Neural progenitor cell (in vitro differentiated cells): Measurements from ENCODE around the gene SSC5D. TPM values are rescaled to one million over a fixed set of nuclear protein-coding genes. Genes with fewer than 3 reads are reported as not detected.
"Not testable (repeated sequence)": the region's sequence is repeated elsewhere in the genome, so short reads cannot be mapped to it uniquely, and the experiment has no call there.

ENCODE experiments used
- DNase-seq: peaks from one replicate; pipeline ENCODE4 v3.0.0-alpha.2; 2016; ENCODE audit warnings: low spot score
- H2AFZ ChIP-seq: fragments of 200-600 bp; sonication (generic); replicated peaks from 2 replicates; pipeline ENCODE4 v1.6.1; 2016; ENCODE audit warnings: antibody characterized with exemption
- H3F3A ChIP-seq: fragments of 200-600 bp; sonication (generic); 2 replicates; pipeline ENCODE4 v1.6.1; 2016; ENCODE audit warnings: antibody characterized with exemption, low read depth
- H3K27ac ChIP-seq: fragments of 200-600 bp; sonication (generic); 2 replicates; pipeline ENCODE4 v1.5.1; 2016; ENCODE audit warnings: mild to moderate bottlenecking
- H3K27me3 ChIP-seq: fragments of 200-600 bp; sonication (generic); 2 replicates; pipeline ENCODE4 v1.6.1; 2016; ENCODE audit warnings: mild to moderate bottlenecking, moderate library complexity
- H3K36me3 ChIP-seq: fragments of 200-600 bp; sonication (generic); 2 replicates; pipeline ENCODE4 v1.5.1; 2016
- H3K4me1 ChIP-seq: fragments of 200-600 bp; sonication (generic); 2 replicates; pipeline ENCODE4 v1.6.1; 2016; ENCODE audit warnings: mixed run types
- H3K4me2 ChIP-seq: fragments of 200-600 bp; sonication (generic); 2 replicates; pipeline ENCODE4 v1.6.1; 2016
- H3K4me3 ChIP-seq: fragments of 200-600 bp; sonication (generic); 2 replicates; pipeline ENCODE4 v1.5.1; 2016
- H3K79me2 ChIP-seq: fragments of 200-600 bp; sonication (generic); 2 replicates; pipeline ENCODE4 v1.6.1; 2016; ENCODE audit warnings: low read depth
- H3K9ac ChIP-seq: fragments of 200-600 bp; sonication (generic); 2 replicates; pipeline ENCODE4 v1.6.1; 2016
- H3K9me3 ChIP-seq: fragments of 200-600 bp; sonication (generic); 2 replicates; pipeline ENCODE4 v1.5.1; 2016; ENCODE audit warnings: low read depth
- H4K20me1 ChIP-seq: fragments of 200-600 bp; sonication (generic); 2 replicates; pipeline ENCODE4 v1.6.1; 2016; ENCODE audit warnings: low read depth
- H3K27ac Mint-ChIP-seq: 3 replicates; pipeline ENCODE4 v1.8.0; 2021; ENCODE audit warnings: mixed read lengths
- H3K27me3 Mint-ChIP-seq: 2 replicates; pipeline ENCODE4 v1.8.0; 2022; ENCODE audit warnings: low read depth, mild to moderate bottlenecking, inconsistent platforms, moderate library complexity, mixed read lengths; ENCODE audit not compliant: insufficient read depth
- H3K36me3 Mint-ChIP-seq: 3 replicates; pipeline ENCODE4 v1.8.0; 2021; ENCODE audit warnings: mixed read lengths
- H3K4me1 Mint-ChIP-seq: 3 replicates; pipeline ENCODE4 v1.8.0; 2021; ENCODE audit warnings: mixed read lengths
- H3K4me3 Mint-ChIP-seq: 3 replicates; pipeline ENCODE4 v1.8.0; 2021; ENCODE audit warnings: mild to moderate bottlenecking, moderate library complexity, mixed read lengths
- H3K9me3 Mint-ChIP-seq: 3 replicates; pipeline ENCODE4 v1.8.0; 2020; ENCODE audit warnings: mixed read lengths
- EZH2 ChIP-seq: fragments of 200-600 bp; sonication (generic); IDR thresholded peaks from 2 replicates; pipeline ENCODE4 v1.6.1; 2017; ENCODE audit warnings: antibody characterized with exemption, mild to moderate bottlenecking, moderate library complexity
- EZH2phosphoT487 ChIP-seq: fragments of 200-600 bp; sonication (generic); IDR thresholded peaks from 2 replicates; pipeline ENCODE4 v1.6.1; 2017; ENCODE audit warnings: antibody characterized with exemption
- total RNA-seq: library from RNA; depleted of rRNA; stranded (reverse); fragments of >200 nt; gene quantifications from 2 replicates; pipeline ENCODE4 v1.2.3, GENCODE V29; 2015; ENCODE audit warnings: low replicate concordance
- TF ChIP-seq, protein P1 (sequence below): fragments of 200-600 bp; sonication (generic); IDR thresholded peaks from 2 replicates; pipeline ENCODE4 v1.5.1; 2017; ENCODE audit warnings: antibody characterized with exemption, mild to moderate bottlenecking

Gene SSC5D
- total RNA-seq, 1 donor from 2014 or later: not detected

GRCh38 chr19:55529636-55530234 lies 41.5 kb downstream of the SSC5D start:
- H3K4me3 ChIP-seq: no peak overlapping the region
- DNase-seq: no peak
- TF ChIP-seq, protein P1, sequence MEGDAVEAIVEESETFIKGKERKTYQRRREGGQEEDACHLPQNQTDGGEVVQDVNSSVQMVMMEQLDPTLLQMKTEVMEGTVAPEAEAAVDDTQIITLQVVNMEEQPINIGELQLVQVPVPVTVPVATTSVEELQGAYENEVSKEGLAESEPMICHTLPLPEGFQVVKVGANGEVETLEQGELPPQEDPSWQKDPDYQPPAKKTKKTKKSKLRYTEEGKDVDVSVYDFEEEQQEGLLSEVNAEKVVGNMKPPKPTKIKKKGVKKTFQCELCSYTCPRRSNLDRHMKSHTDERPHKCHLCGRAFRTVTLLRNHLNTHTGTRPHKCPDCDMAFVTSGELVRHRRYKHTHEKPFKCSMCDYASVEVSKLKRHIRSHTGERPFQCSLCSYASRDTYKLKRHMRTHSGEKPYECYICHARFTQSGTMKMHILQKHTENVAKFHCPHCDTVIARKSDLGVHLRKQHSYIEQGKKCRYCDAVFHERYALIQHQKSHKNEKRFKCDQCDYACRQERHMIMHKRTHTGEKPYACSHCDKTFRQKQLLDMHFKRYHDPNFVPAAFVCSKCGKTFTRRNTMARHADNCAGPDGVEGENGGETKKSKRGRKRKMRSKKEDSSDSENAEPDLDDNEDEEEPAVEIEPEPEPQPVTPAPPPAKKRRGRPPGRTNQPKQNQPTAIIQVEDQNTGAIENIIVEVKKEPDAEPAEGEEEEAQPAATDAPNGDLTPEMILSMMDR: no peak
- TF ChIP-seq EZH2: no peak
- TF ChIP-seq EZH2phosphoT487: no peak
- no peaks in the 10 kb centered on the region for H3K79me2 ChIP-seq
- H3K4me1 Mint-ChIP-seq: peaks cover 9% of the 10 kb centered on the region
- H3K27me3 ChIP-seq: no peaks in the 10 kb centered on the region
- H3K27ac Mint-ChIP-seq: no peak overlapping the region
- no peaks in the 10 kb centered on the region for H3K9me3 ChIP-seq
- H3K4me2 ChIP-seq: no peak overlapping the region
- no peaks in the 10 kb centered on the region for H4K20me1 ChIP-seq
- peaks cover 17% of the 10 kb centered on the region for H3K4me1 ChIP-seq
- H3K36me3 Mint-ChIP-seq: no peaks in the 10 kb centered on the region
- no peak overlapping the region for H3K9ac ChIP-seq
- peaks cover 7% of the 10 kb centered on the region for H3K27me3 Mint-ChIP-seq
- no peaks in the 10 kb centered on the region for H3K9me3 Mint-ChIP-seq
- no peak overlapping the region for H2AFZ ChIP-seq
- peaks cover 29% of the 10 kb centered on the region for H3F3A ChIP-seq
- no peak overlapping the region for H3K4me3 Mint-ChIP-seq
- no peaks in the 10 kb centered on the region for H3K36me3 ChIP-seq
- H3K27ac ChIP-seq: no peak overlapping the region

- peaks cover 10% of the 10 kb centered on the region for H3K4me1 Mint-ChIP-seq
- Histone ChIP-seq H3K4me2 (no peak overlapping the region), H3K36me3 (no peaks in the 10 kb centered on the region), H3F3A (peaks cover 26% of the 10 kb centered on the region), H2AFZ (no peak overlapping the region), H3K9ac (no peak overlapping the region), H3K9me3 (no peaks in the 10 kb centered on the region), H3K4me1 (peaks cover 13% of the 10 kb centered on the region), H3K27ac (no peak overlapping the region), H3K4me3 (no peak overlapping the region), H4K20me1 (no peaks in the 10 kb centered on the region), H3K27me3 (no peaks in the 10 kb centered on the region), H3K79me2 (no peaks in the 10 kb centered on the region)
- DNase-seq: no peak
- H3K4me3 Mint-ChIP-seq: no peak overlapping the region
- peaks cover 9% of the 10 kb centered on the region for H3K27me3 Mint-ChIP-seq
- no peaks in the 10 kb centered on the region for H3K9me3 Mint-ChIP-seq
- TF ChIP-seq, protein P1: no peak
- no peak for TF ChIP-seq EZH2phosphoT487
- no peak for TF ChIP-seq EZH2
- no peak overlapping the region for H3K27ac Mint-ChIP-seq
- H3K36me3 Mint-ChIP-seq: no peaks in the 10 kb centered on the region
Observed at GRCh38 chr19:55530996-55531395, 42.8 kb downstream of the SSC5D start.

DNA sequence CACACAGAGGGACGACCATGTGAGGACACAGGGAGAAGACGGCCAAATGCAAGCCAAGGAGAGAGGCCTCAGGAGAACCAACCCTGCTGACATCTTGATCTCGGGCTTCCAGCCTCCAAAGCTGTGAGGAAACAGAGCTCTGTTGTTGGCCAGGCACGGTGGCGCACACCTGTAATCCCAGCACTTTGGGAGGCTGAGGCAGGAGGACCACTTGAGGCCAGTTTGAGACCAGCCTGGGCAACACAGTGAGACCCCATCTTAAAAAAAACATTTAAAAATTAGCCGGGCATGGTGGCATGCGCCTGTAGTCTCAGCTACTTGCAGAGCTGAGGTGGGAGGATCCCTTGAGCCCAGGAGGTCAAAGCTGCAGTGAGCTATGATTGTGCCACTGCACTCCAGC lies 46.0 kb downstream of the SSC5D start:
- H3K4me1 ChIP-seq: peaks cover 12% of the 10 kb centered on the region
- H3K9me3 ChIP-seq, H3K4me1 Mint-ChIP-seq, H3K27ac ChIP-seq, H4K20me1 ChIP-seq, H3K27me3 ChIP-seq, H3K36me3 ChIP-seq, H2AFZ ChIP-seq, H3K9me3 Mint-ChIP-seq, H3K36me3 Mint-ChIP-seq, DNase-seq, H3K79me2 ChIP-seq, H3K27ac Mint-ChIP-seq, H3K4me2 ChIP-seq, H3K9ac ChIP-seq, H3K4me3 ChIP-seq, H3K4me3 Mint-ChIP-seq: not testable (repeated sequence)
- H3F3A ChIP-seq: peaks cover 14% of the 10 kb centered on the region
- peaks cover 11% of the 10 kb centered on the region for H3K27me3 Mint-ChIP-seq

DNA sequence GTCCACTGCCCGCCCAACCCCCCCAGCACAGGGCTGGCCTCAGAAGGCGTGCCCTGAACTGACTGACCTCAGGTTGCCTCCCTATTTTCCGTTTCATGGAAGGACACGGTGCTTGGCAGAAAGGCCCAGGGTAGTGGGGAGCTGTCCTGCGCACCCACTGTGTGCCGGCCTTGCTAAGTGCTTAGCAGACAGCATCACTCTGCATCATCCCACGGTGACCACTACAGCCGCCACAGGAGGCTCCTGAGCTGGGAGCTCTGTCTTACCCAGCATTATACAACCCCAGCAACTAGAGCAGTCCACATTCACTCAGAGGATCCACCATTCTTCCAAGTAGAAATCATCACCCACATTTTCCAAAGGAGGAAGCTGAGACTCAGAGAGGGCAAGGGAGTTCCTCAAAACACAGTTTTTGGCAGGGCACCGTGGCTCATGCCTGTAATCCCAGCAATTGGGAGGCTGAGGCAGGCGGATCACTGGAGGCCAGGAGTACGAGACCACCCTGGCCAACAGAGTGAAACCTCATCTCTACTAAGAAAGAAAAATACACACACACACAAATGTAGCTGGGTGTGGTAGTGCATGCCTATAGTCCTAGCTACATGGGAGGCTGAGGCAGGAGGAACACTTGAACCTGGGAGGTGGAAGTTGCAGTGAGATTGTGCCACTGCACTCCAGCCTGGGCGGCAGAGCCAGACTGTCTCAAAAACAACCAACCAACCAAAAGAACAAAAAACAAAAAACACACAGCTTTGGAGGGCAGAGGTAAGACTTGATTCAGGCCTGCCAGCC lies 47.1 kb downstream of the SSC5D start:
- no peak overlapping the region for H3K4me3 ChIP-seq
- H3K4me1 Mint-ChIP-seq: peaks cover 9% of the 10 kb centered on the region
- no peaks in the 10 kb centered on the region for H3K36me3 ChIP-seq
- no peak overlapping the region for H3K4me2 ChIP-seq
- no peaks in the 10 kb centered on the region for H3K9me3 ChIP-seq
- DNase-seq: no peak
- no peak overlapping the region for H2AFZ ChIP-seq
- H3K9me3 Mint-ChIP-seq: no peaks in the 10 kb centered on the region
- H3K27ac Mint-ChIP-seq: peak overlapping the region; percentile 90
- H3K27ac ChIP-seq: no peak overlapping the region
- no peaks in the 10 kb centered on the region for H3K36me3 Mint-ChIP-seq
- no peaks in the 10 kb centered on the region for H3K79me2 ChIP-seq
- no peaks in the 10 kb centered on the region for H3K27me3 ChIP-seq
- H3K4me3 Mint-ChIP-seq: peak overlapping the region; percentile 35
- H3F3A ChIP-seq: peaks cover 18% of the 10 kb centered on the region
- TF ChIP-seq, protein P1: no peak
- TF ChIP-seq EZH2phosphoT487 (no peak), EZH2 (no peak)
- no peaks in the 10 kb centered on the region for H4K20me1 ChIP-seq
- H3K9ac ChIP-seq: no peak overlapping the region
- peaks cover 17% of the 10 kb centered on the region for H3K27me3 Mint-ChIP-seq
- H3K4me1 ChIP-seq: peaks cover 12% of the 10 kb centered on the region
